ENCODE results near the gene RPA3. TPM values are rescaled to one million over a fixed set of nuclear protein-coding genes. Genes with fewer than 3 reads are reported as not detected.

The RPA3 gene
- total and polyA plus RNA-seq, 2 of the 13 experiments (the other 11 are each of a cell fraction or from before 2014, with no cell fraction given), result 38.3 to 154 TPM

DNA sequence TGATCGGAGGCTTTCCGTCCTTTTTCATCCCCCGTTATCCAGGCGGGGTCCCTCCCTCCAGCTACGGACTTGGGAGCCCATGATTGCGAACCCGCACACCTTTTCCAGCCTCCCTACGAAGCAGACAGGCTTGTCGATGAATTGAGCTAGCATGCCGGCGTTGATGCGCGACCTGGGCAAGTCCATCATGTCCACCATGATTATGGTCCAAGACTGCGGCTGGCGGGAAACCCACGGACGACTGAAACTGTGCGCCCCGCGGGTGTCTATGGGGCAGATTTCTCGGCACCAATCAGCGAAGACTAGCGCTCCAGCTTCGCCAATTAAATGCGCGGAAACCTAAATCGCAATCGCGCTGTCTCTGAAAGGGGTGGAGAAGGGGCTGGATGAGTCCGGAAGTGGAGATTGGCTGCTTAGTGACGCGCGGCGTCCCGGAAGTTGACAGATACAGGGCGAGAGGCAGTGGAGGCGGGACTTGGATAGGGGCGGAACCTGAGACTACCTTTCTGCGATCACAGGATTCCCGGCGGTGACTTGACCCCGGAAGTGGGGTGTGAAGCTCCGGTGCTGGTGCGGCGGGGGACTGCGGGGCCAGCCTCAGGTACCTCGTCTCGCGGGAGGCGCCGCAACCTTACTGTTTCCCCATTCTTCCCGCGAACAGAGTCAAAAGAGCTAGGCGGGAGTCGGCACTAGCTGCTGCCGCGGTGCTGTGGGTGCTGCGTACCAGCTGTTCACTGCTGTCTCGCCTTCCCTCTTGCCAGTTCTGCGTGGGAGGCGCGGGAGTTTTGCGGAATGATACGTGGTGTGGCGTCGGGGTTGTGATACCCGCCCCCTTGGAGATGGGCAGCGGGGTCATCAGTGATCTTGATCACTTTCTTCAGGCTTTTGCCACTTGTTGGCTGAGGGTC is 77.9 kb downstream of the RPA3 start, which contains the start of gene UMAD1 (continued):
- TF ChIP-seq, protein P1, sequence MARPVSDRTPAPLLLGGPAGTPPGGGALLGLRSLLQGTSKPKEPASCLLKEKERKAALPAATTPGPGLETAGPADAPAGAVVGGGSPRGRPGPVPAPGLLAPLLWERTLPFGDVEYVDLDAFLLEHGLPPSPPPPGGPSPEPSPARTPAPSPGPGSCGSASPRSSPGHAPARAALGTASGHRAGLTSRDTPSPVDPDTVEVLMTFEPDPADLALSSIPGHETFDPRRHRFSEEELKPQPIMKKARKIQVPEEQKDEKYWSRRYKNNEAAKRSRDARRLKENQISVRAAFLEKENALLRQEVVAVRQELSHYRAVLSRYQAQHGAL (CRISPR knock-in tag; IDR thresholded peaks at IDR 0.05; ENCODE audit: not compliant biosample characterization), result no peak
- TF ChIP-seq ZNF546 (CRISPR knock-in tag; conservative IDR thresholded peaks at IDR 0.05) (no peak), ZMAT3 (CRISPR knock-in tag; conservative IDR thresholded peaks at IDR 0.05) (peak; percentile 55; the same call in 1 of the 2 replicates), ZFP82 (CRISPR knock-in tag; IDR thresholded peaks at IDR 0.05; ENCODE audit: borderline replicate concordance) (peak; percentile 62; the same call in 1 of the 2 replicates), HES4 (CRISPR knock-in tag; IDR thresholded peaks at IDR 0.05; ENCODE audit: borderline replicate concordance) (0 out of 2 replicates have a peak, but pooled peaks have one; percentile 50), ETV6 (CRISPR knock-in tag; conservative IDR thresholded peaks at IDR 0.05) (0 out of 2 replicates have a peak, but pooled peaks have one; percentile 46), ZNF543 (CRISPR knock-in tag; IDR thresholded peaks at IDR 0.05) (no peak), KMT2B (CRISPR knock-in tag; IDR thresholded peaks at IDR 0.05) (peak; percentile 67; the same call in 1 of the 2 replicates), ZNF883 (CRISPR knock-in tag; IDR thresholded peaks at IDR 0.05; ENCODE audit: not compliant biosample characterization) (no peak), ZFP36L1 (CRISPR knock-in tag; IDR thresholded peaks at IDR 0.05) (no peak), HNF4G (IDR thresholded peaks at IDR 0.05; ENCODE audit: borderline replicate concordance, low read depth, low read length) (no peak; the same call in 1 of the 2 replicates), HNF4G (CRISPR knock-in tag; IDR thresholded peaks at IDR 0.05; ENCODE audit: borderline replicate concordance, low read depth) (no peak), ZNF678 (CRISPR knock-in tag; IDR thresholded peaks at IDR 0.05) (no peak), ZBTB42 (CRISPR knock-in tag; IDR thresholded peaks at IDR 0.05) (no peak), POLR2AphosphoS5 (IDR thresholded peaks at IDR 0.05; ENCODE audit: low read depth, low read length) (peak; percentile 86), ZNF274 (CRISPR knock-in tag; IDR thresholded peaks at IDR 0.05) (no peak), EP300 (IDR thresholded peaks at IDR 0.05; ENCODE audit: low read depth in 2 of 2, low read length in 2 of 2) (0 out of 4 replicates have a peak, but pooled peaks of 1 of the 2 experiments have one; percentile 7), EP300 (CRISPR knock-in tag; IDR thresholded peaks at IDR 0.05; ENCODE audit: borderline replicate concordance) (no peak), BHLHE40 (IDR thresholded peaks at IDR 0.05; ENCODE audit: low read length) (no peak), NKX3-1 (CRISPR knock-in tag; IDR thresholded peaks at IDR 0.05) (peak; percentile 50; the same call in 1 of the 2 replicates), NR3C1 (CRISPR knock-in tag; IDR thresholded peaks at IDR 0.05) (no peak)
- TF ChIP-seq, protein P2, sequence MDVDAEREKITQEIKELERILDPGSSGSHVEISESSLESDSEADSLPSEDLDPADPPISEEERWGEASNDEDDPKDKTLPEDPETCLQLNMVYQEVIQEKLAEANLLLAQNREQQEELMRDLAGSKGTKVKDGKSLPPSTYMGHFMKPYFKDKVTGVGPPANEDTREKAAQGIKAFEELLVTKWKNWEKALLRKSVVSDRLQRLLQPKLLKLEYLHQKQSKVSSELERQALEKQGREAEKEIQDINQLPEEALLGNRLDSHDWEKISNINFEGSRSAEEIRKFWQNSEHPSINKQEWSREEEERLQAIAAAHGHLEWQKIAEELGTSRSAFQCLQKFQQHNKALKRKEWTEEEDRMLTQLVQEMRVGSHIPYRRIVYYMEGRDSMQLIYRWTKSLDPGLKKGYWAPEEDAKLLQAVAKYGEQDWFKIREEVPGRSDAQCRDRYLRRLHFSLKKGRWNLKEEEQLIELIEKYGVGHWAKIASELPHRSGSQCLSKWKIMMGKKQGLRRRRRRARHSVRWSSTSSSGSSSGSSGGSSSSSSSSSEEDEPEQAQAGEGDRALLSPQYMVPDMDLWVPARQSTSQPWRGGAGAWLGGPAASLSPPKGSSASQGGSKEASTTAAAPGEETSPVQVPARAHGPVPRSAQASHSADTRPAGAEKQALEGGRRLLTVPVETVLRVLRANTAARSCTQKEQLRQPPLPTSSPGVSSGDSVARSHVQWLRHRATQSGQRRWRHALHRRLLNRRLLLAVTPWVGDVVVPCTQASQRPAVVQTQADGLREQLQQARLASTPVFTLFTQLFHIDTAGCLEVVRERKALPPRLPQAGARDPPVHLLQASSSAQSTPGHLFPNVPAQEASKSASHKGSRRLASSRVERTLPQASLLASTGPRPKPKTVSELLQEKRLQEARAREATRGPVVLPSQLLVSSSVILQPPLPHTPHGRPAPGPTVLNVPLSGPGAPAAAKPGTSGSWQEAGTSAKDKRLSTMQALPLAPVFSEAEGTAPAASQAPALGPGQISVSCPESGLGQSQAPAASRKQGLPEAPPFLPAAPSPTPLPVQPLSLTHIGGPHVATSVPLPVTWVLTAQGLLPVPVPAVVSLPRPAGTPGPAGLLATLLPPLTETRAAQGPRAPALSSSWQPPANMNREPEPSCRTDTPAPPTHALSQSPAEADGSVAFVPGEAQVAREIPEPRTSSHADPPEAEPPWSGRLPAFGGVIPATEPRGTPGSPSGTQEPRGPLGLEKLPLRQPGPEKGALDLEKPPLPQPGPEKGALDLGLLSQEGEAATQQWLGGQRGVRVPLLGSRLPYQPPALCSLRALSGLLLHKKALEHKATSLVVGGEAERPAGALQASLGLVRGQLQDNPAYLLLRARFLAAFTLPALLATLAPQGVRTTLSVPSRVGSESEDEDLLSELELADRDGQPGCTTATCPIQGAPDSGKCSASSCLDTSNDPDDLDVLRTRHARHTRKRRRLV (CRISPR knock-in tag; IDR thresholded peaks at IDR 0.05), result peak; percentile 62; the same call in 1 of the 2 replicates
- TF ChIP-seq, protein P3, sequence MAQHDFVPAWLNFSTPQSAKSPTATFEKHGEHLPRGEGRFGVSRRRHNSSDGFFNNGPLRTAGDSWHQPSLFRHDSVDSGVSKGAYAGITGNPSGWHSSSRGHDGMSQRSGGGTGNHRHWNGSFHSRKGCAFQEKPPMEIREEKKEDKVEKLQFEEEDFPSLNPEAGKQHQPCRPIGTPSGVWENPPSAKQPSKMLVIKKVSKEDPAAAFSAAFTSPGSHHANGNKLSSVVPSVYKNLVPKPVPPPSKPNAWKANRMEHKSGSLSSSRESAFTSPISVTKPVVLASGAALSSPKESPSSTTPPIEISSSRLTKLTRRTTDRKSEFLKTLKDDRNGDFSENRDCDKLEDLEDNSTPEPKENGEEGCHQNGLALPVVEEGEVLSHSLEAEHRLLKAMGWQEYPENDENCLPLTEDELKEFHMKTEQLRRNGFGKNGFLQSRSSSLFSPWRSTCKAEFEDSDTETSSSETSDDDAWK (CRISPR knock-in tag; IDR thresholded peaks at IDR 0.05), result no peak

Data from HepG2 (cell line).